Measurements from ENCODE around the gene RGS6.

DNA sequence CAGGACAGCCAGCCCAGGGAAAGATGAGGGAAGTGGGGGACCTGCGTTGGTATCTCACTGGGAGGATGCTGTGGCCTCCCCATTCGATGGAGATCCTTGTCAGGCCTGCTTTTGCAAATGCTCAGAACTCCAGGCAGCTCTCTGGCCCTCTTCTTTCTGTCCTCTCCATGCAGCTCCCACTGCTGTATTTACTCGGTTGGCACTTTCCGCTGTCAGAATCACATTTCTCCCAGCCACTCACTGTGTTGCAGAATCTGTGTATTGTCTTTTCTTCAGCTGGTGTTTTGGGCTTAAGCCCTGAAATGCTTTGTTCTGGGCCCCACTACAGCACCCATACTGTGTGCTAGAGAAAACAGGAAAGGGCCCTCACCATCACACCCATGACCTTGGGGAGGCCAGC is 401.1 kb downstream of the RGS6 start:
- TF ChIP-seq, protein P1, sequence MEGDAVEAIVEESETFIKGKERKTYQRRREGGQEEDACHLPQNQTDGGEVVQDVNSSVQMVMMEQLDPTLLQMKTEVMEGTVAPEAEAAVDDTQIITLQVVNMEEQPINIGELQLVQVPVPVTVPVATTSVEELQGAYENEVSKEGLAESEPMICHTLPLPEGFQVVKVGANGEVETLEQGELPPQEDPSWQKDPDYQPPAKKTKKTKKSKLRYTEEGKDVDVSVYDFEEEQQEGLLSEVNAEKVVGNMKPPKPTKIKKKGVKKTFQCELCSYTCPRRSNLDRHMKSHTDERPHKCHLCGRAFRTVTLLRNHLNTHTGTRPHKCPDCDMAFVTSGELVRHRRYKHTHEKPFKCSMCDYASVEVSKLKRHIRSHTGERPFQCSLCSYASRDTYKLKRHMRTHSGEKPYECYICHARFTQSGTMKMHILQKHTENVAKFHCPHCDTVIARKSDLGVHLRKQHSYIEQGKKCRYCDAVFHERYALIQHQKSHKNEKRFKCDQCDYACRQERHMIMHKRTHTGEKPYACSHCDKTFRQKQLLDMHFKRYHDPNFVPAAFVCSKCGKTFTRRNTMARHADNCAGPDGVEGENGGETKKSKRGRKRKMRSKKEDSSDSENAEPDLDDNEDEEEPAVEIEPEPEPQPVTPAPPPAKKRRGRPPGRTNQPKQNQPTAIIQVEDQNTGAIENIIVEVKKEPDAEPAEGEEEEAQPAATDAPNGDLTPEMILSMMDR (IDR thresholded peaks at IDR 0.05 in 4 of 5, conservative IDR thresholded peaks at IDR 0.05 in 1 of 5) = no peak
- TF ChIP-seq POLR2A (IDR thresholded peaks at IDR 0.05) = no peak

Measured in gastrocnemius medialis (tissue), 4 donors.